PC-3 (cell line): Measurements from ENCODE around the gene CATSPERZ. TPM values are rescaled to one million over a fixed set of nuclear protein-coding genes. Genes with fewer than 3 reads are reported as not detected.

ENCODE experiments used
- ATAC-seq: fragments of 200-7000 bp; cut with Tn5 transposase; 2 replicates; pipeline ENCODE4 v1.9.1; 2020; ENCODE audit warnings: mild to moderate bottlenecking, moderate library complexity
- BruUV-seq: library from RNA; stranded (reverse); fragments of 400-500 nt; replicated peaks from 2 replicates; lab custom pipeline; 2021; lab: Mats Ljungman, UMichigan
- CTCF ChIA-PET: fragments of 300-600 bp; sonication (Branson Sonifier 250); formaldehyde crosslinking; loops from one replicate; lab custom pipeline; 2022; ENCODE audit warnings: antibody characterized with exemption; lab: Charles Lee
- POLR2A ChIA-PET: fragments of 300-600 bp; sonication (Branson Sonifier 250); formaldehyde crosslinking; loops from one replicate; lab custom pipeline; 2022; ENCODE audit warnings: antibody characterized with exemption; ENCODE audit not compliant: unreplicated experiment; lab: Charles Lee
- DNase-seq: peaks from one replicate; pipeline ENCODE4 v3.0.0-alpha.2; 2015
- H2AFZ ChIP-seq: fragments of 300-600 bp; sonication (generic); 2 replicates; pipeline ENCODE4 v1.6.0; 2016; ENCODE audit warnings: antibody characterized with exemption, low read length
- H3F3A ChIP-seq: fragments of 300-600 bp; sonication (generic); one replicate; pipeline ENCODE4 v1.6.0; 2017; ENCODE audit warnings: antibody characterized with exemption, low read length, control low read depth, mild to moderate bottlenecking; ENCODE audit not compliant: unreplicated experiment
- H3K27ac ChIP-seq: fragments of 300-600 bp; sonication (generic); 2 replicates; pipeline ENCODE4 v1.5.1; 2016; ENCODE audit warnings: mild to moderate bottlenecking, low read length
- H3K27me3 ChIP-seq: fragments of 300-600 bp; sonication (generic); 2 replicates; pipeline ENCODE4 v1.6.1; 2016; ENCODE audit warnings: low read length, mixed read lengths
- H3K36me3 ChIP-seq: fragments of 300-600 bp; sonication (generic); 2 replicates; pipeline ENCODE4 v1.6.1; 2016; ENCODE audit warnings: low read depth, mixed run types, low read length, mixed read lengths
- H3K4me1 ChIP-seq: fragments of 300-600 bp; sonication (generic); 2 replicates; pipeline ENCODE4 v1.5.1; 2016; ENCODE audit warnings: low read length; ENCODE audit not compliant: insufficient read depth
- H3K4me2 ChIP-seq: fragments of 300-600 bp; sonication (generic); 2 replicates; pipeline ENCODE4 v1.6.0; 2016; ENCODE audit warnings: low read length
- H3K4me3 ChIP-seq: fragments of 300-600 bp; sonication (generic); 2 replicates; pipeline ENCODE4 v1.5.1; 2016; ENCODE audit warnings: mild to moderate bottlenecking, low read length, mixed read lengths
- H3K79me2 ChIP-seq: fragments of 300-600 bp; sonication (generic); 2 replicates; pipeline ENCODE4 v1.6.1; 2017; ENCODE audit warnings: low read length, mixed read lengths
- H3K9ac ChIP-seq: fragments of 300-600 bp; sonication (generic); 2 replicates; pipeline ENCODE4 v1.6.0; 2016; ENCODE audit warnings: mild to moderate bottlenecking, low read length
- H3K9me2 ChIP-seq: fragments of 300-600 bp; sonication (generic); replicated peaks from 2 replicates; pipeline ENCODE4 v1.6.1; 2016; ENCODE audit warnings: mixed run types, low read length, mixed read lengths
- H3K9me3 ChIP-seq: fragments of 300-600 bp; sonication (generic); 2 replicates; pipeline ENCODE4 v1.6.1; 2016; ENCODE audit warnings: low read length, mixed read lengths
- H4K20me1 ChIP-seq: fragments of 300-600 bp; sonication (generic); 2 replicates; pipeline ENCODE4 v1.6.1; 2016; ENCODE audit warnings: low read length, mixed read lengths
- CTCF ChIP-seq: fragments of 300-600 bp; sonication (generic); conservative IDR thresholded peaks from 2 replicates; pipeline ENCODE4 v1.5.1; 2017; ENCODE audit warnings: antibody characterized with exemption, low read depth, mild to moderate bottlenecking, low read length
- EZH2 ChIP-seq: fragments of 300-600 bp; sonication (generic); IDR thresholded peaks from one replicate; pipeline ENCODE4 v1.6.1; 2017; ENCODE audit warnings: antibody characterized with exemption, mild to moderate bottlenecking, low read length; ENCODE audit not compliant: unreplicated experiment
- EZH2phosphoT487 ChIP-seq: fragments of 300-600 bp; sonication (generic); IDR thresholded peaks from 2 replicates; pipeline ENCODE4 v1.6.1; 2018; ENCODE audit warnings: mild to moderate bottlenecking, antibody characterized with exemption, low read length, borderline replicate concordance
- intact Hi-C: fragments of 100-400 bp; cut with micrococcal nuclease; formaldehyde crosslinking; loops from 2 replicates; pipeline ENCODE4 v1.9.0; 2023
- total RNA-seq: library from RNA; depleted of rRNA; stranded (reverse); fragments of >200 nt; gene quantifications from 2 replicates; pipeline ENCODE4 v1.2.3, GENCODE V29; 2014

CATSPERZ gene
- total RNA-seq, 1 experiment from 2014 or later: 9.2 TPM

GRCh38 chr11:64253481-64253880, 46.7 kb upstream of the CATSPERZ start:
- H3K79me2 ChIP-seq: peaks cover 25% of the 10 kb centered on the region
- no peaks in the 10 kb centered on the region for H3F3A ChIP-seq
- peaks cover 25% of the 10 kb centered on the region for H3K4me1 ChIP-seq
- no peaks in the 10 kb centered on the region for H3K27me3 ChIP-seq
- intact Hi-C loops: no loop called here
- CTCF ChIA-PET: interaction anchor here (0.6 kb wide), 1 partner anchor 93 kb away, joined by 3 read pairs; no protein-coding TSS in a partner anchor
- ATAC-seq (no peak), DNase-seq (peak; percentile 44)
- no peak overlapping the region for H3K9ac ChIP-seq
- H3K4me2 ChIP-seq: peak overlapping the region; percentile 98
- peaks cover 21% of the 10 kb centered on the region for H3K36me3 ChIP-seq
- no peaks in the 10 kb centered on the region for H3K9me2 ChIP-seq
- POLR2A ChIA-PET: no interaction called here
- H2AFZ ChIP-seq: no peak overlapping the region
- TF ChIP-seq EZH2phosphoT487 (no peak), EZH2 (no peak), CTCF (no peak)
- H3K9me3 ChIP-seq: no peaks in the 10 kb centered on the region
- peak overlapping the region; percentile 85; the same call in 1 of the 2 replicates for H3K4me3 ChIP-seq
- BruUV-seq: no TSS peak
- H3K27ac ChIP-seq: no peak overlapping the region
- no peaks in the 10 kb centered on the region; the same call in 1 of the 2 replicates for H4K20me1 ChIP-seq

- no peaks in the 10 kb centered on the region for H3K27me3 ChIP-seq
- H3K4me2 ChIP-seq: no peak overlapping the region
- no peak for DNase-seq
- ChIA-PET CTCF (no interaction called here), POLR2A (interaction anchor here (0.5 kb wide), 1 partner anchor 10 kb away, joined by 12 read pairs; no protein-coding TSS in a partner anchor)
- no peaks in the 10 kb centered on the region for H3K9me3 ChIP-seq
- no peaks in the 10 kb centered on the region for H3K9me2 ChIP-seq
- TF ChIP-seq EZH2 (no peak), EZH2phosphoT487 (no peak), CTCF (no peak)
- no peaks in the 10 kb centered on the region for H3F3A ChIP-seq
- intact Hi-C loops: no loop called here
- H3K9ac ChIP-seq: no peak overlapping the region
- no TSS peak for BruUV-seq
- no peak overlapping the region for H3K27ac ChIP-seq
- H2AFZ ChIP-seq: no peak overlapping the region
- H3K4me3 ChIP-seq: no peak overlapping the region
- H3K79me2 ChIP-seq: peaks cover 25% of the 10 kb centered on the region
- no peaks in the 10 kb centered on the region; the same call in 1 of the 2 replicates for H4K20me1 ChIP-seq
- peaks cover 25% of the 10 kb centered on the region for H3K4me1 ChIP-seq
- H3K36me3 ChIP-seq: peaks cover 25% of the 10 kb centered on the region
- no peak for ATAC-seq
These were observed 45.8 kb upstream of the CATSPERZ start for GRCh38 chr11:64254326-64254725.
